ENCODE results near the gene POLRMT. TPM values are rescaled to one million over a fixed set of nuclear protein-coding genes. Genes with fewer than 3 reads are reported as not detected.

POLRMT gene
- total RNA-seq, 6 experiments from 2014 or later: 25.9 to 42.9 (median 33.3) TPM

DNA sequence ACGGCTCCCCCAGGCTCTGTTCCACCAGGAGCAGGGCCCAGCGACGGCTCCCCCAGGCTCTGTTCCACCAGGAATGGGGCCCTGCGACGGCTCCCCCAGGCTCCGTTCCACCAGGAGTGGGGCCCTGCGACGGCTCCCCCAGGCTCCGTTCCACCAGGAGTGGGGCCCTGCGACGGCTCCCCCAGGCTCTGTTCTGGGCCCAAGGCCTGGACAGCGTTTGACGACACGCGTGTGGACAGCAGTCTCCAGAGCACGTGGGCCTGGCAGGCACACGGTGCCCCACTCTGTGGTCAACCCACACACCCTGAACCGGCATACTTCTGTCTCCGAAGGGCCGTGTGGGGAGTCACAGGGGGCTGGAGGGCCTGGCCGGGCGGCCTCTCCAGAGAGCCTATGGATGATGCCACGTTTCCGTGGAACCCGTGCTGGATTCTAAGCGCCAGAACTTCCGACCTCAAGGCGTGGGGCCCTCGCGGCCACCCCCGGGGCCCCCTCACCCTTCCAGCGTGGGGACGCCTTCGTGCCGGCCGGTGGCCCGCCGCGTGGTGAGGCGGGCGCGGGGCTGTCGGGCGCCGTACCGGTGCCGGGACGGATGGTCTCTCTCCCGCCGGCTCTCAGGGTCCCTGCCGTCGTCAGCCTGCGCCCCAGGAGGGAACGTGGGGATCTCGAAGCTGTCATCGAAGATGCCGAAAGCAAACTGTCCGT lies 17.9 kb upstream of the POLRMT start:
- 100% methylated on average over 6 of the region's 58 CpGs for WGBS (ENCODE audit: insufficient coverage, low coverage, low lambda C conversion rate, missing lambda C conversion rate)
- H3K9me3 ChIP-seq: no peaks in the 10 kb centered on the region
- DNase-seq (no peak), ATAC-seq (no peak)
- intact Hi-C loops (cut with DNase I): no loop called here
- no peaks in the 10 kb centered on the region for H3K27me3 ChIP-seq
- no peak overlapping the region for H3K4me3 ChIP-seq
- H3K36me3 ChIP-seq: peaks cover 0 to 66% (median 22%) of the 10 kb centered on the region in 4 donors
- H3K27ac ChIP-seq: no peak overlapping the region
- H3K4me1 ChIP-seq: no peaks in the 10 kb centered on the region
- TF ChIP-seq, protein P1, sequence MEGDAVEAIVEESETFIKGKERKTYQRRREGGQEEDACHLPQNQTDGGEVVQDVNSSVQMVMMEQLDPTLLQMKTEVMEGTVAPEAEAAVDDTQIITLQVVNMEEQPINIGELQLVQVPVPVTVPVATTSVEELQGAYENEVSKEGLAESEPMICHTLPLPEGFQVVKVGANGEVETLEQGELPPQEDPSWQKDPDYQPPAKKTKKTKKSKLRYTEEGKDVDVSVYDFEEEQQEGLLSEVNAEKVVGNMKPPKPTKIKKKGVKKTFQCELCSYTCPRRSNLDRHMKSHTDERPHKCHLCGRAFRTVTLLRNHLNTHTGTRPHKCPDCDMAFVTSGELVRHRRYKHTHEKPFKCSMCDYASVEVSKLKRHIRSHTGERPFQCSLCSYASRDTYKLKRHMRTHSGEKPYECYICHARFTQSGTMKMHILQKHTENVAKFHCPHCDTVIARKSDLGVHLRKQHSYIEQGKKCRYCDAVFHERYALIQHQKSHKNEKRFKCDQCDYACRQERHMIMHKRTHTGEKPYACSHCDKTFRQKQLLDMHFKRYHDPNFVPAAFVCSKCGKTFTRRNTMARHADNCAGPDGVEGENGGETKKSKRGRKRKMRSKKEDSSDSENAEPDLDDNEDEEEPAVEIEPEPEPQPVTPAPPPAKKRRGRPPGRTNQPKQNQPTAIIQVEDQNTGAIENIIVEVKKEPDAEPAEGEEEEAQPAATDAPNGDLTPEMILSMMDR (IDR thresholded peaks at IDR 0.05): no peak
- TF ChIP-seq POLR2A (IDR thresholded peaks at IDR 0.05): no peak

DNA sequence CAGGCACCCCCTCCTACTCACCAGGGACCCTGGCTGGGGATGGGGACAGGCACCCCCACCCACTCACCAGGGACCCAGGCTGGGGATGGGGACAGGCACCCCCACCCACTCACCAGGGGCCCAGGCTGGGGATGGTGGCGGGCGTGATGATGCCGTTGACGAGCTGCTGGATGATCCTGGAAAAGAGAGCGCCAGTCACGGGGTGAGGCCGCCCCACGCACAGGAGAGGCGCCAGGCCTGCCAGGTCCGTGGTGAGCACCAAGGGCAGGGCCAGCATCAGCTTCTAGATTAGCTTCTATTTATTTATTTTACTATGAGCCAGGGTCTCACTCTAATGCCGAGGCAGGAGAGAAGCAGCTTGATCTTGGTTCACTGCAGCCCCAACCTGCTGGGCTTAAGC lies 16.8 kb upstream of the POLRMT start:
- peaks cover 0 to 67% (median 22%) of the 10 kb centered on the region in 4 donors for H3K36me3 ChIP-seq
- intact Hi-C loops (cut with DNase I): no loop called here
- H3K4me3 ChIP-seq: no peak overlapping the region
- DNase-seq (no peak), ATAC-seq (no peak)
- 67% methylated on average over 1 of the region's 11 CpGs for WGBS (ENCODE audit: insufficient coverage, low coverage, low lambda C conversion rate, missing lambda C conversion rate)
- no peak overlapping the region for H3K27ac ChIP-seq
- no peak for TF ChIP-seq POLR2A (IDR thresholded peaks at IDR 0.05)
- TF ChIP-seq, protein P1 (IDR thresholded peaks at IDR 0.05): no peak
- no peaks in the 10 kb centered on the region for H3K4me1 ChIP-seq
- no peaks in the 10 kb centered on the region for H3K9me3 ChIP-seq
- H3K27me3 ChIP-seq: no peaks in the 10 kb centered on the region

GRCh38 chr19:648904-649801 lies 15.8 kb upstream of the POLRMT start:
- 87% methylated on average over 4 of the region's 53 CpGs for WGBS (ENCODE audit: insufficient coverage, low coverage, low lambda C conversion rate, missing lambda C conversion rate)
- no peak for TF ChIP-seq POLR2A (IDR thresholded peaks at IDR 0.05)
- TF ChIP-seq, protein P1 (IDR thresholded peaks at IDR 0.05): no peak
- Histone ChIP-seq H3K9me3 (no peaks in the 10 kb centered on the region), H3K27ac (no peak overlapping the region), H3K4me1 (no peaks in the 10 kb centered on the region), H3K36me3 (peaks cover 0 to 67% (median 22%) of the 10 kb centered on the region in 4 donors), H3K27me3 (no peaks in the 10 kb centered on the region), H3K4me3 (no peak overlapping the region)
- no peak for ATAC-seq
- intact Hi-C loops (cut with DNase I): no loop called here
- DNase-seq: no peak

DNA sequence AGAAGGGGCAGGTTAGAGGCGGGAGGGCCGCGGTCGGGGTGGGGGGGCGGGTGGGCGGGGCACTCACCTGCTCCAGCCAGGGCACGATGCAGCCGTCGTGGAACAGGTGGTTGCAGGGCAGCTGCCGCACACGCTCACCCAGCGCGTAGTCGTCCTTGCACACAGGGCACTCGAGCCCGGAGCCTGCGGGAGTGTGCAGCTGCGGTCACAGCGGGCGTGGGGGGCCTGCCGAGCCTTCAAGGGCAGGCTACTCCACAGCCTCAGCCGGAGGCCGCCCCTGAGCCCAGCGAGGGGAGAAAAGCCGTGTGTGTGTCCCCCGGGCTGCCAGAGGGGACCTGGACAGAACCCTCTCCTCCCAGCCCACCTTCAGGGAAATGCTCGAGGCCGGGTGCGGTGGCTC lies 15.0 kb upstream of the POLRMT start:
- TF ChIP-seq, protein P1 (IDR thresholded peaks at IDR 0.05): no peak
- no peak for TF ChIP-seq POLR2A (IDR thresholded peaks at IDR 0.05)
- intact Hi-C loops (cut with DNase I): no loop called here
- Histone ChIP-seq H3K4me3 (no peak overlapping the region), H3K36me3 (peaks cover 0 to 62% (median 22%) of the 10 kb centered on the region in 4 donors), H3K4me1 (no peaks in the 10 kb centered on the region), H3K27me3 (no peaks in the 10 kb centered on the region), H3K9me3 (no peaks in the 10 kb centered on the region), H3K27ac (no peak overlapping the region)
- DNase-seq: no peak
- ATAC-seq: no peak
- 93% methylated on average over 3 of the region's 29 CpGs for WGBS (ENCODE audit: insufficient coverage, low coverage, low lambda C conversion rate, missing lambda C conversion rate)

Data from right lobe of liver (tissue), 6 donors.